IMR-90 (cell line): Measurements from ENCODE around the gene CCNI2. TPM values are rescaled to one million over a fixed set of nuclear protein-coding genes. Genes with fewer than 3 reads are reported as not detected.

Source experiments
- ATAC-seq: fragments of 200-7000 bp; cut with Tn5 transposase; 2 replicates; pipeline ENCODE4 v1.9.1; 2020; ENCODE audit warnings: low read depth, mild to moderate bottlenecking, moderate library complexity
- BruUV-seq: library from RNA; stranded (reverse); fragments of 400-500 nt; replicated peaks from 2 replicates; lab custom pipeline; 2021; lab: Mats Ljungman, UMichigan
- CTCF ChIA-PET: fragments of 300-600 bp; formaldehyde crosslinking; extraction: SDS; loops from one replicate; lab custom pipeline; 2021; ENCODE audit warnings: antibody characterized with exemption; lab: Yijun Ruan, JAX
- POLR2A ChIA-PET: fragments of 300-600 bp; sonication (Branson Sonifier 250); formaldehyde crosslinking; loops from one replicate; lab custom pipeline; 2022; ENCODE audit warnings: antibody characterized with exemption; ENCODE audit not compliant: unreplicated experiment; lab: Charles Lee
- DNase-seq: peaks from one replicate; pipeline ENCODE4 v3.0.0; 2013
- H2AFZ ChIP-seq: replicated peaks from 2 replicates; pipeline ENCODE3; 2013; ENCODE audit warnings: low read length, mild to moderate bottlenecking; ENCODE audit not compliant: poor library complexity
- H2AK5ac ChIP-seq: 2 replicates; pipeline ENCODE4 v1.6.1; 2013; ENCODE audit warnings: low read depth, low read length, inconsistent platforms
- H2AK9ac ChIP-seq: replicated peaks from 2 replicates; pipeline ENCODE3; 2013; ENCODE audit warnings: mild to moderate bottlenecking, low read depth, low read length, moderate library complexity; ENCODE audit not compliant: poor library complexity
- H2BK120ac ChIP-seq: 2 replicates; pipeline ENCODE4 v1.6.1; 2013; ENCODE audit warnings: low read depth, low read length, inconsistent platforms
- H2BK15ac ChIP-seq: 3 replicates; pipeline ENCODE4 v1.6.1; 2013; ENCODE audit warnings: low read depth, low read length, inconsistent platforms
- H2BK20ac ChIP-seq: 2 replicates; pipeline ENCODE4 v1.6.1; 2013; ENCODE audit warnings: low read depth, mild to moderate bottlenecking, inconsistent platforms, low read length, moderate library complexity
- H2BK5ac ChIP-seq: 2 replicates; pipeline ENCODE4 v1.6.1; 2013; ENCODE audit warnings: mild to moderate bottlenecking, low read depth, low read length, inconsistent platforms; ENCODE audit not compliant: poor library complexity, severe bottlenecking
- H3K14ac ChIP-seq: replicated peaks from 2 replicates; pipeline ENCODE4 v1.6.1; 2013; ENCODE audit warnings: low read depth, low read length, inconsistent platforms
- H3K18ac ChIP-seq: 2 replicates; pipeline ENCODE4 v1.6.1; 2013; ENCODE audit warnings: low read depth, low read length, control low read depth
- H3K23ac ChIP-seq: 2 replicates; pipeline ENCODE4 v1.6.1; 2013; ENCODE audit warnings: low read depth, low read length, inconsistent platforms
- H3K27ac ChIP-seq: 2 replicates; pipeline ENCODE4 v1.5.1; 2013; ENCODE audit warnings: mild to moderate bottlenecking, control low read depth, low read length; ENCODE audit not compliant: insufficient read depth
- H3K27me3 ChIP-seq: 2 replicates; pipeline ENCODE4 v1.6.1; 2013; ENCODE audit warnings: low read length; ENCODE audit not compliant: control insufficient read depth, insufficient read depth
- H3K36me3 ChIP-seq: 2 replicates; pipeline ENCODE4 v1.6.1; 2013; ENCODE audit warnings: low read length, mixed read lengths; ENCODE audit not compliant: control insufficient read depth, insufficient read depth
- H3K4ac ChIP-seq: 2 replicates; pipeline ENCODE4 v1.6.1; 2013; ENCODE audit warnings: low read depth, low read length, inconsistent platforms
- H3K4me1 ChIP-seq: 2 replicates; pipeline ENCODE4 v1.6.1; 2013; ENCODE audit warnings: low read length, mixed read lengths; ENCODE audit not compliant: control insufficient read depth, insufficient read depth
- H3K4me2 ChIP-seq: 2 replicates; pipeline ENCODE4 v1.6.1; 2013; ENCODE audit warnings: low read depth, mild to moderate bottlenecking, control low read depth, low read length, moderate library complexity
- H3K4me3 ChIP-seq: 2 replicates; pipeline ENCODE4 v1.5.1; 2013; ENCODE audit warnings: low read depth, mild to moderate bottlenecking, control low read depth, low read length, moderate library complexity; ENCODE audit not compliant: insufficient read depth
- H3K56ac ChIP-seq: 2 replicates; pipeline ENCODE4 v1.6.1; 2013; ENCODE audit warnings: low read length, inconsistent platforms; ENCODE audit not compliant: insufficient read depth; ENCODE audit errors: extremely low read depth
- H3K79me1 ChIP-seq, 2 experiments: 2 replicates each; pipeline ENCODE4 v1.6.1; 2013; ENCODE audit warnings: low read length in 2 of 2, inconsistent platforms in 1 of 2, low read depth in 1 of 2
- H3K9ac ChIP-seq: 2 replicates; pipeline ENCODE4 v1.6.1; 2013; ENCODE audit warnings: low read depth, low read length, control low read depth
- H3K9me1 ChIP-seq: 2 replicates; pipeline ENCODE4 v1.6.1; 2013; ENCODE audit warnings: low read length, inconsistent platforms; ENCODE audit not compliant: insufficient read depth
- H3K9me3 ChIP-seq: 2 replicates; pipeline ENCODE4 v1.6.1; 2013; ENCODE audit warnings: low read length; ENCODE audit not compliant: control insufficient read depth, insufficient read depth
- H4K20me1 ChIP-seq: 2 replicates; pipeline ENCODE4 v1.6.1; 2013; ENCODE audit warnings: low read length, inconsistent platforms; ENCODE audit not compliant: insufficient read depth
- H4K5ac ChIP-seq: 2 replicates; pipeline ENCODE4 v1.6.1; 2013; ENCODE audit warnings: mild to moderate bottlenecking, low read depth, low read length, control low read depth
- H4K8ac ChIP-seq, 2 experiments: 2 replicates each; pipeline ENCODE4 v1.6.1; 2013; ENCODE audit warnings: low read depth in 2 of 2, low read length in 2 of 2, control low read depth in 1 of 2, inconsistent platforms in 1 of 2
- H4K91ac ChIP-seq: 2 replicates; pipeline ENCODE4 v1.6.1; 2013; ENCODE audit warnings: low read depth, low read length, inconsistent platforms; ENCODE audit not compliant: insufficient read depth
- BHLHE40 ChIP-seq: fragments of 150-350 bp; IDR thresholded peaks from 2 replicates; pipeline ENCODE4 v1.6.1; 2016; ENCODE audit warnings: mild to moderate bottlenecking, low read depth, low read length
- CTCF ChIP-seq: conservative IDR thresholded peaks from 2 replicates; pipeline ENCODE4 v1.5.1; 2012; ENCODE audit warnings: mild to moderate bottlenecking, low read depth, low read length, improper control_type of control experiment
- FOS ChIP-seq: fragments of 150-350 bp; IDR thresholded peaks from 2 replicates; pipeline ENCODE4 v1.6.1; 2016; ENCODE audit warnings: low read depth, low read length
- MAFK ChIP-seq: IDR thresholded peaks from 2 replicates; pipeline ENCODE4 v1.6.1; 2012; ENCODE audit warnings: low read depth, low read length, improper control_type of control experiment
- MAZ ChIP-seq: IDR thresholded peaks from 2 replicates; pipeline ENCODE4 v1.6.1; 2012; ENCODE audit warnings: low read depth, mild to moderate bottlenecking, low read length, improper control_type of control experiment, moderate library complexity, borderline replicate concordance
- MXI1 ChIP-seq: IDR thresholded peaks from 2 replicates; pipeline ENCODE4 v1.6.1; 2012; ENCODE audit warnings: low read depth, mild to moderate bottlenecking, low read length, moderate library complexity, borderline replicate concordance
- NFE2L2 ChIP-seq: fragments of 150-350 bp; IDR thresholded peaks from 2 replicates; pipeline ENCODE4 v1.6.1; 2016; ENCODE audit warnings: low read depth, mild to moderate bottlenecking, low read length
- POLR2A ChIP-seq: IDR thresholded peaks from 2 replicates; pipeline ENCODE4 v1.6.1; 2012; ENCODE audit warnings: mild to moderate bottlenecking, low read depth, low read length
- RAD21 ChIP-seq: IDR thresholded peaks from 2 replicates; pipeline ENCODE4 v1.6.1; 2012; ENCODE audit warnings: low read length, improper control_type of control experiment
- RCOR1 ChIP-seq: IDR thresholded peaks from 2 replicates; pipeline ENCODE4 v1.6.1; 2012; ENCODE audit warnings: mild to moderate bottlenecking, low read length, improper control_type of control experiment; ENCODE audit not compliant: insufficient replicate concordance
- WGBS, 2 experiments: methylation state at CpG; one replicate each; pipeline versions ENCODE4 v1.1.5 to v1.1.7; 2013; ENCODE audit warnings: missing lambda C conversion rate in 2 of 2; ENCODE audit not compliant: insufficient read length in 1 of 2; ENCODE audit errors: extremely low coverage in 2 of 2; 5-methylcytosine and 5-hydroxymethylcytosine counted together
- dilution Hi-C: fragments of 300-500 bp; cut with HindIII; formaldehyde crosslinking; loops from one replicate; pipeline ENCODE4 v1.14.3; 2018; ENCODE audit warnings: low sequenced_read_pairs; ENCODE audit not compliant: unreplicated experiment
- in situ Hi-C: fragments of 300-500 bp; cut with MboI; formaldehyde crosslinking; loops from 3 replicates; pipeline ENCODE4 v1.14.3; 2019; ENCODE audit warnings: low sequenced_read_pairs, inconsistent platforms, mixed read lengths
- intact Hi-C: fragments of 100-400 bp; cut with micrococcal nuclease; formaldehyde crosslinking; loops from 2 replicates; pipeline ENCODE4 v1.10.0; 2022
- polyA plus RNA-seq, 3 experiments: library from polyadenylated mRNA; depleted of rRNA; stranded (reverse); fragments of >200 nt; gene quantifications; 2 replicates each; pipeline ENCODE4 v1.2.3, GENCODE V29; 2012; ENCODE audit warnings: low replicate concordance in 1 of 3
- total RNA-seq: library from RNA; depleted of rRNA; stranded (reverse); fragments of >200 nt; gene quantifications from 2 replicates; pipeline ENCODE4 v1.2.3, GENCODE V29; 2012

The CCNI2 gene
- total and polyA plus RNA-seq, 2 of the 4 experiments (the other 2 are of a cell fraction) = not detected

GRCh38 chr5:132776131-132776937, 29.1 kb downstream of the CCNI2 start (continued):
- TF ChIP-seq CTCF (no peak), FOS (no peak), POLR2A (no peak)

GRCh38 chr5:132776938-132777208, 29.6 kb downstream of the CCNI2 start:
- Histone ChIP-seq H4K91ac (peak overlapping the region; percentile 37; the same call in 1 of the 2 replicates), H3K23ac (no peak overlapping the region), H3K9me3 (no peaks in the 10 kb centered on the region), H4K8ac (no peak overlapping the region; a peak in 1 of 4 replicates), H3K9me1 (peaks cover 36% of the 10 kb centered on the region), H3K36me3 (no peaks in the 10 kb centered on the region), H3K4me2 (peak overlapping the region; percentile 97), H2AFZ (peak overlapping the region; percentile 98), H3K27me3 (no peaks in the 10 kb centered on the region), H2AK5ac (no peak overlapping the region; the same call in 1 of the 2 replicates), H2BK20ac (no peak overlapping the region), H3K9ac (peak overlapping the region; percentile 72), H3K4me3 (peak overlapping the region; percentile 65), H2BK15ac (no peak overlapping the region), H3K79me1 (peaks cover 23 to 56% of the 10 kb centered on the region in 2 experiments), H3K4ac (no peak overlapping the region; the same call in 1 of the 2 replicates), H3K18ac (no peak overlapping the region; the same call in 1 of the 2 replicates), H2AK9ac (peak overlapping the region; percentile 90), H2BK5ac (peak overlapping the region; percentile 51), H3K4me1 (peaks cover 15% of the 10 kb centered on the region), H3K27ac (peak overlapping the region; percentile 61; the same call in 1 of the 2 replicates), H3K56ac (no peak overlapping the region), H2BK120ac (no peak overlapping the region), H4K5ac (no peak overlapping the region), H4K20me1 (peaks cover 33% of the 10 kb centered on the region), H3K14ac (no peak overlapping the region)
- ATAC-seq (no peak; the same call in 1 of the 2 replicates), DNase-seq (no peak)
- TF ChIP-seq MAZ = no peak
- TF ChIP-seq POLR2A = no peak
- TF ChIP-seq MAFK = no peak
- no peak for TF ChIP-seq MXI1
- TF ChIP-seq RAD21 = no peak
- TF ChIP-seq RCOR1 = no peak
- no peak for TF ChIP-seq NFE2L2
- no peak for TF ChIP-seq BHLHE40
- ChIA-PET POLR2A (no interaction called here), CTCF (no interaction called here)
- no TSS peak for BruUV-seq
- 0% methylated on average over 30 of the region's 40 CpGs; no CpG with 5 or more reads in 1 of the 2 experiments for WGBS, 2 experiments
- intact Hi-C loops (loop anchor here (2.0 kb wide), 1 partner anchor 44 kb away; no protein-coding TSS in a partner anchor), dilution Hi-C loops (no loop called here), in situ Hi-C loops (no loop called here)
